ENCODE data around the gene NCKAP5. TPM values are rescaled to one million over a fixed set of nuclear protein-coding genes. Genes with fewer than 3 reads are reported as not detected.

The NCKAP5 gene
- total and polyA plus RNA-seq, 9 of the 15 experiments (the other 6 are each of a cell fraction or from before 2014, with no cell fraction given), result not detected

DNA sequence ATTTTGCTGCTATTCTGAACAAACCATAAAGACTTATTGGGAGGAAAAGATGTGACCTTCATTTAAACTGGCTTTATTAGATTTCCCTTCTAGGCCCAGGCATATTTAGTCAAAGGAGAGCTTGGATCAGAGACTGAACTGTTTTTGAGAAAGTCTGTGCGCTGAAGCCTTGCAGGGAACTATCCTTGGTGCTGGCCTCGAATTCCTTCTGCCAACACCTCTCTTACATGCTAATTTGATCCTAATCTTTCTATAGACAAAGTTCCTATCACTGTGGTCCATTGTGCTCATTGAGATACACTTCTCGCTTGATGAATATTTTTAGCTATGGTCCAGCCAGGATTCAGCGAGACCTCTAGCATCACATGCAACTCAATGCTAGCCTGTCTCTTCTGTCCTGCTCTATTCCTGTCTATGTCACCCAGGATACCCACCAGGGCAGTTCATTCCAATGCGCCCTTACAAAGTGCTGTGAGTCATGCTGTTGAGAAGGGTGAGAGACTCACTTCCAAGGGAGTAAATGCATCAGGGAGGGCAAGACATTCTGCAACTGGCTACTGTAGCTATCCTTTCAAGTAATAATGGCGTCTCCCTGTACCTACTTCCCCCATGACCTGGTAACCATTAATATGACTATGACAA, 541.6 kb downstream of the NCKAP5 start:
- ChIA-PET POLR2A (no interaction called here), CTCF (ENCODE audit: low intra/inter-chr PET ratio) (no interaction called here)
- no peak overlapping the region for H3K4me2 ChIP-seq (ENCODE audit: insufficient read depth, low read length)
- no peaks in the 10 kb centered on the region for H3K4me1 ChIP-seq (replicated peaks in 1 of 2; ENCODE audit: control insufficient read depth in 2 of 2, insufficient read depth in 2 of 2, low read length in 2 of 2)
- no peaks in the 10 kb centered on the region for H3K9me1 ChIP-seq (ENCODE audit: control insufficient read depth, insufficient read depth, low read length)
- TF ChIP-seq, protein P1, sequence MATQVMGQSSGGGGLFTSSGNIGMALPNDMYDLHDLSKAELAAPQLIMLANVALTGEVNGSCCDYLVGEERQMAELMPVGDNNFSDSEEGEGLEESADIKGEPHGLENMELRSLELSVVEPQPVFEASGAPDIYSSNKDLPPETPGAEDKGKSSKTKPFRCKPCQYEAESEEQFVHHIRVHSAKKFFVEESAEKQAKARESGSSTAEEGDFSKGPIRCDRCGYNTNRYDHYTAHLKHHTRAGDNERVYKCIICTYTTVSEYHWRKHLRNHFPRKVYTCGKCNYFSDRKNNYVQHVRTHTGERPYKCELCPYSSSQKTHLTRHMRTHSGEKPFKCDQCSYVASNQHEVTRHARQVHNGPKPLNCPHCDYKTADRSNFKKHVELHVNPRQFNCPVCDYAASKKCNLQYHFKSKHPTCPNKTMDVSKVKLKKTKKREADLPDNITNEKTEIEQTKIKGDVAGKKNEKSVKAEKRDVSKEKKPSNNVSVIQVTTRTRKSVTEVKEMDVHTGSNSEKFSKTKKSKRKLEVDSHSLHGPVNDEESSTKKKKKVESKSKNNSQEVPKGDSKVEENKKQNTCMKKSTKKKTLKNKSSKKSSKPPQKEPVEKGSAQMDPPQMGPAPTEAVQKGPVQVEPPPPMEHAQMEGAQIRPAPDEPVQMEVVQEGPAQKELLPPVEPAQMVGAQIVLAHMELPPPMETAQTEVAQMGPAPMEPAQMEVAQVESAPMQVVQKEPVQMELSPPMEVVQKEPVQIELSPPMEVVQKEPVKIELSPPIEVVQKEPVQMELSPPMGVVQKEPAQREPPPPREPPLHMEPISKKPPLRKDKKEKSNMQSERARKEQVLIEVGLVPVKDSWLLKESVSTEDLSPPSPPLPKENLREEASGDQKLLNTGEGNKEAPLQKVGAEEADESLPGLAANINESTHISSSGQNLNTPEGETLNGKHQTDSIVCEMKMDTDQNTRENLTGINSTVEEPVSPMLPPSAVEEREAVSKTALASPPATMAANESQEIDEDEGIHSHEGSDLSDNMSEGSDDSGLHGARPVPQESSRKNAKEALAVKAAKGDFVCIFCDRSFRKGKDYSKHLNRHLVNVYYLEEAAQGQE (IDR thresholded peaks at IDR 0.05; ENCODE audit: borderline replicate concordance), result peak; percentile 25; the same call in 1 of the 2 replicates
- TF ChIP-seq, protein P1 (CRISPR knock-in tag; IDR thresholded peaks at IDR 0.05; ENCODE audit: low read depth), result no peak
- TF ChIP-seq ZNF707 (CRISPR knock-in tag; conservative IDR thresholded peaks at IDR 0.05), result no peak
- no peak overlapping the region for H3K9ac ChIP-seq (ENCODE audit: insufficient read depth in 1 of 2, low read depth in 2 of 2, low read length in 2 of 2)
- no peaks in the 10 kb centered on the region for H3K27me3 ChIP-seq (ENCODE audit: control insufficient read depth in 2 of 2, insufficient read depth in 2 of 2, low read length in 2 of 2)
- intact Hi-C loops (cut with micrococcal nuclease), result no loop called here
- H3K79me2 ChIP-seq (ENCODE audit: control insufficient read depth, insufficient read depth, low read length), result no peaks in the 10 kb centered on the region
- no peak for ATAC-seq
- FAIRE-seq, result no peak
- in situ Hi-C loops (cut with MboI), result no loop called here
- no peak overlapping the region for H2AFZ ChIP-seq (ENCODE audit: low read depth, low read length)
- no peak overlapping the region for H3K4me3 ChIP-seq
- no peak overlapping the region for H3K27ac ChIP-seq (ENCODE audit: extremely low read depth, low read depth, low read length)
- 0% methylated on average over 6 of the region's 6 CpGs for WGBS (ENCODE audit: insufficient coverage, low coverage, missing lambda C conversion rate)
- BruUV-seq (replicated peaks), result no TSS peak
- H4K20me1 ChIP-seq (replicated peaks; ENCODE audit: control insufficient read depth, insufficient read depth, low read length), result no peaks in the 10 kb centered on the region
- no peaks in the 10 kb centered on the region for H3K36me3 ChIP-seq (ENCODE audit: control insufficient read depth, insufficient read depth, low read length)
- no peak for DNase-seq (ENCODE audit: extremely low read depth in 1 of 4, low spot score in 3 of 4)
- no peaks in the 10 kb centered on the region; the same call in 1 of the 2 replicates for H3K9me3 ChIP-seq (replicated peaks; ENCODE audit: control insufficient read depth, insufficient read depth, low read depth, low read length)

All from K562 (cell line).